LNCAP (cell line): ENCODE data around the gene PTGIS.
A peak's percentile ranks its signal among the peaks of the same experiment; 100 is the strongest.

Experiments
- TF ChIP-seq, protein P1 (sequence below): fragments of 450-650 bp; IDR thresholded peaks from 2 replicates; pipeline ENCODE4 v1.5.1; 2017; ENCODE audit warnings: mild to moderate bottlenecking

Gene PTGIS

DNA sequence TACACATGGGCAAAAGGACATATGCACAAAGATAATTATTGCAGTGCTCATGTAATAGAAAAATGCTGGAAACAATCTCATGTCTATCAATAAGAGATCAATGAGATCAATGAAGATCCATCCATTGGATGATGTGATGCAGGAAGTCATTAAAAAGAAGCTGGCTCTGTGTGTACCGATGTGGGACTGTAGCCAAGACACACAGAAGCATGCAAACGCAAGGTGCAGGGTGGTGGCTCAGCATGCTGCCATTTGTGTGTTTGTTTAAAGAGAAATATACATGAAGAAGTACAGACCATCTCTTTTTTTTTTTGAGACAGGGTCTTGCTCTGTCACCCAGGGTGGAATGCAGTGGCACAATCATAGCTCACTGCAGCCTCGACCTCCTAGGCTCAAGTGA is 52.4 kb downstream of the PTGIS start:
- TF ChIP-seq, protein P1, sequence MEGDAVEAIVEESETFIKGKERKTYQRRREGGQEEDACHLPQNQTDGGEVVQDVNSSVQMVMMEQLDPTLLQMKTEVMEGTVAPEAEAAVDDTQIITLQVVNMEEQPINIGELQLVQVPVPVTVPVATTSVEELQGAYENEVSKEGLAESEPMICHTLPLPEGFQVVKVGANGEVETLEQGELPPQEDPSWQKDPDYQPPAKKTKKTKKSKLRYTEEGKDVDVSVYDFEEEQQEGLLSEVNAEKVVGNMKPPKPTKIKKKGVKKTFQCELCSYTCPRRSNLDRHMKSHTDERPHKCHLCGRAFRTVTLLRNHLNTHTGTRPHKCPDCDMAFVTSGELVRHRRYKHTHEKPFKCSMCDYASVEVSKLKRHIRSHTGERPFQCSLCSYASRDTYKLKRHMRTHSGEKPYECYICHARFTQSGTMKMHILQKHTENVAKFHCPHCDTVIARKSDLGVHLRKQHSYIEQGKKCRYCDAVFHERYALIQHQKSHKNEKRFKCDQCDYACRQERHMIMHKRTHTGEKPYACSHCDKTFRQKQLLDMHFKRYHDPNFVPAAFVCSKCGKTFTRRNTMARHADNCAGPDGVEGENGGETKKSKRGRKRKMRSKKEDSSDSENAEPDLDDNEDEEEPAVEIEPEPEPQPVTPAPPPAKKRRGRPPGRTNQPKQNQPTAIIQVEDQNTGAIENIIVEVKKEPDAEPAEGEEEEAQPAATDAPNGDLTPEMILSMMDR: no peak

DNA sequence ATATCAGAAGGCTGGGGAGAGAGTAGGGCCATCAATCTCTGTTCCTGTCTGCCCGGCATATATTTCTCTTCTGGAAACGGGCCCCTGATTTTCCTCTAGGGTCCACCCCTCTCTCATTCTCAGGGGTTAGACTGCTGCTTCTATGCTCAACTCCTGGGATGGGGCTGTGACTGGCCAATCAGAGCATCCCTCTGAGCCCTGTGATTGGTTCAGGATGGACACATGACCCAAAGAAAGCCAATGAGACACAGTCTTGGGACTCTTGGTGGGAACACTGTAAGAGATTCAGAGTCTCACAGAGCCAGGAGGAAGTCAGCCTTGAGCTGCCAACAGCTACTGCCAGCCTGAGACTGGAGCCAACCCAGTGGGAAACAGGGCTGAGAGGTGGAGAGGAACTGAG is 54.4 kb downstream of the PTGIS start:
- TF ChIP-seq, protein P1: no peak

DNA sequence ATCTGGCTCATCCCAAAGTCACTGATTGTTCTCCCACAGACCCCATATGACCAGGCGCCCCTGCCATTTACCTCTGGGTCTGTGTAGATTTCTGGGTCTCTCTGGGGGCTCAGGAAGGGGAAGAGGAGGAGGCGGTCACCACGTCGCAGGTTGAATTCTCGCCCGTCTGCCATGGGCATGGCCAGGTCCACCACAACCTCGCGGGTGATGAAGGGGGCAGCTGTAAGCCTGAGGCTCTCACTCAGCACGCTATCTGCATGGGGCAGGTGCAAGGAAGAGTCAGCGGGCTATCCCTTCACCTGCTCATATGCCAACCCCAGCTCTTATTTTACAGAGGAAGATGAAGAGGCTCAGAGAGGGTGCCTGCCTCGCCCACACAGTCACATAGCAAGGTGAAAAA is 54.9 kb downstream of the PTGIS start:
- TF ChIP-seq, protein P1: no peak

DNA sequence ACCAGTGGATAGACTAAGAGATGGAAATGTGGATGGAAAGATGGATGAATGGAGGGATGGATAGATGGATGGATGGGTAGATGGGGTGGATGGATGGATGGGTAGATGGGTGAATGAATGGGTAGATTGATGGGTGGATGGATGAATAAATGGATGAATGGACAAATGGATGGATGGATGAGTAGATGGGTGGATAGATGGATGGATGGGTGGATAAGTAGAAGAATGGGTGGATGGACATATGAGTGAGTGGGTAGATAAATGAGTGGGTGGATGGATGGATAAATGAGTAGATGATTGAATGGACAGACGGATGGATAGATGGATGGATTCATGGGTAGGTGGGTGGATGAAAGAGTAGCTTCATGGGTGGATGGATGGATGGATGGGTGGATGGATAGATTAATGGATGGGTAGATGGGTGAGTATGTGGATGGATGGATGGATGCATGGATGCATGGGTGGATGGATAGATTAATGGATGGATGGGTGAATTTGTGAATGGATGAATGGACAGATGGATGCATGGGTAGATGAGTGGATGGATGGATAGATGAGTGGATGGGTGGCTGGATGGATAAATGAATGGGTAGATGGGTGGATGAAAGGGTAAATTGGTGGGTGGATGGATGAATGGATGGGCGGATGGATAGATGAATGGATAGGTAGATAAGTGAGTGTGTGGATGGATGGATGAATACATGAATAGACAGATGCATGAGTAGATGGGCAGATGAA is 56.0 kb downstream of the PTGIS start:
- TF ChIP-seq, protein P1: no peak

DNA sequence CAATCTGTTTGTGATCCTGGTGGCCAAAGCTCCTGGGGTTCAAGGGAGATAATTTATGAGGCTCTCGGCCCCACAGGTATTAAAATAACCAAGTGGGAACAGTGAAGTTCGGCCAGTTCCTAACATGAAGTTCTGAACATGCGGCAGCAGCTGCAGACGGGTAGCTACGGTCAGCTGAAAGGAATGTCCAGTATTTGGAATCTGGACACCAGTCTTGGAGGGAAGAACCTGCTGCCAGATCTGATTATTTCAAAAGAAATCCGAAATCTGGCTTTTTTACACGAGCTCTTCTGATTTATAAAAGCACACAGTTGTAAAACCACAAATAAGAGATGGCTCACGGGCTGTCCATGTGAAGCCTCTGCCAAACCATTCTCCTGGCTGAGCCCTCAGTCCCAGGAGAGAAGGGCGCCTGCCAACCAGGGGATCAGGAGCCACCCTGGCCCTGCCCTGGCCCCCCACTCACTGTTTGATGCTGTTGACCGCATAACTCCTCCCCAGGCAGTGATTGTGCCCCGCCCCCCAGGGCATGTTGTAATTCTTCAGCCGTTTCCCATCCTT is 57.3 kb downstream of the PTGIS start:
- TF ChIP-seq, protein P1: no peak

DNA sequence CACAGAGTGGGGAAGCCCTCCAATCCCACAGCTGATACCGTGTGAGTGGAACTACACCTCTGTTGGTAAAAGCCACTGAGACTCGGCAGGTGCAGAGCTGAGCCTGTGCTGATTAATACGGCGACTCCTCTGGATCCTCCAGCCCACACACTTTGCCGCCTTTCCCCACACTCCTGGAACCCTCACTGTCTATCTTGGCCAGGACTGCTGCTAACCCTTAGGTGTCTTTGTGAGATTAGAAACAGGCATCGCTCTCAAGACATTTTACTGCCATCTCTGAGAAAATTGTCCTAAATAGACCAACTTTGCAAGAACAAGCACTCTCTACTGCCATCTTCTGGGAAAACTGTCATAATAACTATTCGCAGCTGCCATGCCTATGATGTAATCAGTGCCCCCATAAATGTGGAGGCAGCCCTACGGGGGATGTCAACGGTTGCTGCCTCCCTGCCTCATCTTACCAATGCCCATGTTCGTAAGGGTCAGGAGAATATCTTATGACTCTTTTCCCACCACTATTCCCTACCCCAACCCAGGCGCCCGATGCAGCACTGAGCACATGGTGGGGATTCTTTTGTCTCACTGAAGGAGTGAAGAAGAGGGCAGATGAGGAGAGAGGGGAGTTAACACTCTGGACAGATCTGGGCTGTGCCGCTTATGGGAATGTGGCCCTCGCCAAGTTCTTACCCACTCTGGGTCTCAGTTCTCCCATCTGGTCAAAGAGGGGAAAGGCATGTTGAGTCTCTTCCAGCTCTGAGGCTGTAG is 59.3 kb downstream of the PTGIS start:
- TF ChIP-seq, protein P1: peak; percentile 72

DNA sequence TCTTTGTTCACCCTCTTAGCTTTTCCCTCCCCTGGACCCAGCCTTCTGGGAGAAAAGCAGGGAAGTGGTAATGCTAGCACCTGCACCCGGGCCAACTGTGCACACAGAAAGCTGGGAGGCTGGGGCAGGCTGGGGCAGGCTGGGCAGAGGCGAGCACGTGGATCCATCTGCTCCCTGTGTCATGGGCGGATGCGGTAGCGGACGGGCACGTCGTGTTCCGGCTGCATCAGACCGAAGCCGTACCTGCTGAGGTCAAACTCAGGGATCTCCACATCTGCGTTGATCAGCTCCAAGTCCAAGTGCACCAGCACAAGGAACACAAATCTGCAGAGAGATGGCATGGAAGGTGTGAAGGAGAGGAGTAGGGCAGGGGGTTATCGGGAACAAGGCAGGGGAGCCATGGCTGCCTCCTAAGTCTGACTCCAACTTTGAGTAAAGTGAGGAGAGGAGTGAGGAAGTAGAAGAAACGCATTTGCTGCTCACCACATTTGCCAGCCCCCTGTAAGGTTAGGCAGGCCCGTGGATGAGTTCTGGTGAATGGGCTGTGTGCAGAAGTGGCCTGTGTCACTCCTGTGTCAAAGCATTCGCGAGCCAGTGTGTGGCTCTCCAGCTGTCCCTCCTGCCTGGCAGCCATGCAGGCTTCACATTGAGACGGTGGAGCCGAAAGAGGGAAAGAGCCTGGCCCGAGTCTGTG is 60.0 kb downstream of the PTGIS start:
- TF ChIP-seq, protein P1: no peak
